AG04449 (cell line): Measurements from ENCODE around the gene FAM171A2.
A peak's percentile ranks its signal among the peaks of the same experiment; 100 is the strongest.
"Not testable (repeated sequence)": the region's sequence is repeated elsewhere in the genome, so short reads cannot be mapped to it uniquely, and the experiment has no call there.

Experiments used
- CTCF ChIA-PET: fragments of 350-600 bp; formaldehyde crosslinking; extraction: SDS; loops from one replicate; lab custom pipeline; 2021; ENCODE audit warnings: antibody characterized with exemption; lab: Yijun Ruan, JAX
- POLR2A ChIA-PET: fragments of 400-600, 350-600 bp; formaldehyde crosslinking; extraction: SDS; loops from one replicate; lab custom pipeline; 2020; ENCODE audit warnings: antibody characterized with exemption, inconsistent platforms; lab: Yijun Ruan, JAX
- DNase-seq: peaks from one replicate; pipeline ENCODE4 v3.0.0-alpha.2; 2010; ENCODE audit warnings: low read depth, low spot score
- H3K4me3 ChIP-seq: 2 replicates; pipeline ENCODE4 v1.5.1; 2011; ENCODE audit warnings: low read depth, mild to moderate bottlenecking, control low read depth, low read length
- CTCF ChIP-seq: IDR thresholded peaks from one replicate; pipeline ENCODE4 v1.5.1; 2011; ENCODE audit warnings: mild to moderate bottlenecking, moderate library complexity, low read length, control low read depth, inconsistent platforms; ENCODE audit not compliant: insufficient read depth; ENCODE audit errors: missing control alignments

Gene FAM171A2

GRCh38 chr17:44350733-44351226 lies 12.9 kb downstream of the FAM171A2 start:
- H3K4me3 ChIP-seq, result no peak overlapping the region
- ChIA-PET POLR2A (interaction anchor here (1.0 kb wide), 1 partner anchor 140 kb away, joined by 3 read pairs; no protein-coding TSS in a partner anchor), CTCF (interaction anchor here (0.7 to 9.5 kb wide), 14 partner anchors 9 to 211 kb away, joined by 3 to 165 read pairs (median 6); partner anchors contain the start of gene FAM171A2)
- DNase-seq, result no peak
- TF ChIP-seq CTCF, result peak; percentile 87

GRCh38 chr17:44349553-44350070 lies 14.0 kb downstream of the FAM171A2 start:
- CTCF ChIA-PET, result interaction anchor here (0.7 to 9.5 kb wide), 9 partner anchors 8 to 173 kb away, joined by 3 to 165 read pairs (median 10); partner anchors contain the start of gene FAM171A2
- no peak for DNase-seq
- POLR2A ChIA-PET, result no interaction called here
- no peak for TF ChIP-seq CTCF
- H3K4me3 ChIP-seq, result no peak overlapping the region

- TF ChIP-seq CTCF, result no peak
- ChIA-PET CTCF (interaction anchor here (0.7 to 9.5 kb wide), 5 partner anchors 14 to 139 kb away, joined by 3 to 165 read pairs (median 10); partner anchors contain the start of gene FAM171A2), POLR2A (no interaction called here)
- no peak overlapping the region for H3K4me3 ChIP-seq
- no peak for DNase-seq
Measured at GRCh38 chr17:44348988-44349364, 14.7 kb downstream of the FAM171A2 start.

GRCh38 chr17:44348234-44348987 lies 15.2 kb downstream of the FAM171A2 start:
- no peak for DNase-seq
- ChIA-PET POLR2A (no interaction called here), CTCF (interaction anchor here (0.7 to 9.5 kb wide), 4 partner anchors 14 to 138 kb away, joined by 3 to 165 read pairs (median 12); partner anchors contain the start of gene FAM171A2)
- no peak overlapping the region for H3K4me3 ChIP-seq
- TF ChIP-seq CTCF, result no peak

- DNase-seq, POLR2A ChIA-PET, H3K4me3 ChIP-seq: not testable (repeated sequence)
- CTCF ChIA-PET, result interaction anchor here (1.1 to 9.5 kb wide), 5 partner anchors 15 to 176 kb away, joined by 6 to 165 read pairs (median 10); partner anchors contain the start of gene FAM171A2
Measured at GRCh38 chr17:44347206-44348055, 16.2 kb downstream of the FAM171A2 start.
